Ammon's horn (tissue), 1 donor: Measurements from ENCODE around the gene NAT16.
"Not testable (repeated sequence)": the region's sequence is repeated elsewhere in the genome, so short reads cannot be mapped to it uniquely, and the experiment has no call there.

Source experiments
- DNase-seq: peaks from one replicate; pipeline ENCODE4 v3.0.0-alpha.2; 2016; ENCODE audit warnings: low spot score

The NAT16 gene

GRCh38 chr7:101201695-101202602, 21.9 kb upstream of the NAT16 start:
- DNase-seq: no peak

DNA sequence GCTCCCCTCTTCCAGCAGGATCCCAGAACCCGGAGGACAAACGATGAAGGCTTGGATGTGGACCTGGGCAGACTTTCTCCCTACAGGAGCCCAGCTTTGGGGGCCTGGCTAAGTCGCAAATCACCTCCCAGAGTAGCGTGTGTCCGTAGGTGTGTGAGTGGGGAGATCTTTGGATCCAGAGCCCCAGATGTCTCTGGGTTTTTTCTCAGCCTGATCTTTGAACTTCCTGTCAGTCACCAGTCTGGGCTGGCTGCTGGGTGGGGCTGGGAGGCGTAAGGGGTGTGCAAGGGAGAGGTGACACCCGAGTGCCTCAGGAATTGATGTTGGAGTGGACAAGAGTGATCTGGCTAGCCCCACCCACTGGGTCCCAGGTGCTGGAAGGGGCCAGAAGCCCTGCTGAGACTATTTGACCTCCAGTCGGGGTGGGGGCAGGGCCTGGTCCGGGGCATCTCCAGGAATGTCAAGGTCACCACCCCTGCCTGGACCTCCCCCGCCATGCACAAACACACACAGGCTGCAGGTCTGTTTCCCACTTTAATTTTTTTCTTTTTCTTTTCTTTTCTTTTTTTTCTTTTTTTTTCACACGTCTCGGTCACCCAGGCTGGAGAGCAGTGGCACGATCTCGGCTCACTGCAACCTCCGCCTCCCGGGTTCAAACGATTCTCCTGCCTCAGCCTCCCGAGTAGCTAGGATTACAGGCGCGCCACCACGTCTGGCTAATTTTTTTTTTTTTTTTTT, 20.9 kb upstream of the NAT16 start, which contains the start of gene MOGAT3:
Gene MOGAT3, minus strand, starts transcription at position 175 of the 738 bp plus-strand sequence. CDS start 182 bp downstream, outside the sequence.
- DNase-seq: no peak

GRCh38 chr7:101200504-101200861, 20.4 kb upstream of the NAT16 start:
- DNase-seq: no peak

GRCh38 chr7:101199522-101199921, 19.4 kb upstream of the NAT16 start:
- DNase-seq: not testable (repeated sequence)

DNA sequence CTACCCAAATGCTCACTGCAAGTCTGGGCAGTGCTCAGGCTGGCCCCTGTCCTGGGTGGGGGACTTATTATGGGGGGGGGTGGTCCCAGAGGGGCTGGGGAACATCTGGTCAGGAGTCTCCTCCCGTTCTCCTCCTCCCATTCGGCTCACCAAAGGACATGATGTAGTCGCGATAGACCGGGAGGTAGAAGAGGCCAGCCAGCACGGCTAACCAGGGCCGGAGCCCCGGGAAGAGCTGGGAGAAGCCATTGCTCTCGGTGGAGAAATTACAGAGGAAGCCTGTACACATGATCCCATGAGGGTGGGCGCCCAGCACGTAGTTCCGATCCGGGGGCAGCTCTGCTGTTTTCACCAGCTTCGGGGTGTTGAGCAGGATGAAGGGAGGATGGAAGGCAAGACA, 18.4 kb upstream of the NAT16 start:
- DNase-seq: no peak

DNA sequence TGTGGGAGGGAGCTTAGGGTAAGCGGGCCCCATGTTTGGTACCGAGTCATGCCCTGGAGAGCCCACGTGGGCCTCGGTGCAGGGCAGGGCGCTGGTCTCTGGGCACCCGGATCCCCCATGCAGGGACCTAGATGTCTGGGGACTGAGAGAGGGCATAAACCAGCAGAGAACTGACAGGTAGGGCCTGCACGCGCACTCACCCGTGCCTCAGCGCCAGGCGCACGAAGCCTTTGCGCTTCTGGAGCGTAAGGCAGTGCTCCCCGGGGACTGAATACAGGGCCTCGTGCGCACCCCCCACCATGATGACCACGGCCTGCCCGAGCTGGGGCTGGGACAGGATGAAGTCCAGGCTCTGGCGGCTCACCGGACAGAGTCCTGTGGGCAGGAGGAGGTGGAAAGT, 17.9 kb upstream of the NAT16 start:
- DNase-seq: no peak

DNA sequence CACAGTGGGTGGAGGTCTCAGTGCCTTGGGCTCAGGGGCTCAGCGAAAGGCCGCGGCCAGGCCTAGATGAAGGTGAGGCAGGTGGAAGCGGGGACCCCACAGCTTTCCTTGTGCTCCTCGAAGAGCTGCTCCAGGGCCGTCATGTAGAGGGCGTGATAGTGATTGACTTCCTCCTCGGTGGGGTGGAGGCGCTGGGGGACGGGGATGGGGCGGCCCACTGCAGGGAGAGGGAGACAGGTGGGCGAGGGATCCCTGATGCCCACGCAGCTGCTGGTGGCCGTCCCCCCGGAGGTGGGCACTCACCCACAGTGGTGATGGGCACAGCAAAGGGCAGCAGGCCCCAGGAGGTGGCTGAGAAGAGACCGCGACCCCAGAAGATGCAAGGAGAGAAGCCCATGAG, 15.8 kb upstream of the NAT16 start:
- DNase-seq: no peak

DNA sequence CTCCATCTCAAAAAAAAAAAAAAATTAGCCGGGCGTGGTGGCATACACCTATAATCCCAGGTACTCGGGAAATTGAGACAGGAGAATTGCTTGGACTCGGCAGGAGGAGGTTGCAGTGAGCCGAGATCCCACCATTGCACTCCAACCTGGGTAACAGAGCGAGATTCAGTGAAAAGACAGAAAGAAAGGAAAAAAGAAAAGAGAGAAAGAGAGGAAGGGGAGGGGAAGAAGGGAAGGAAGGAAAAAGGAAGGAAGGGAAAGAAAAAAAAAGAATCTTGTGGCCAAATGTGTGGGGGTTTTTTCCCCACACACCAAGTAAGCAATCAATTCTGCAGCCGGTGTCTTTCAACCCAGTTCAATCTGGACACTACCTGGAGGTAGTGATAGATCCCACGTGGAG, 9.0 kb upstream of the NAT16 start:
- DNase-seq: no peak

DNA sequence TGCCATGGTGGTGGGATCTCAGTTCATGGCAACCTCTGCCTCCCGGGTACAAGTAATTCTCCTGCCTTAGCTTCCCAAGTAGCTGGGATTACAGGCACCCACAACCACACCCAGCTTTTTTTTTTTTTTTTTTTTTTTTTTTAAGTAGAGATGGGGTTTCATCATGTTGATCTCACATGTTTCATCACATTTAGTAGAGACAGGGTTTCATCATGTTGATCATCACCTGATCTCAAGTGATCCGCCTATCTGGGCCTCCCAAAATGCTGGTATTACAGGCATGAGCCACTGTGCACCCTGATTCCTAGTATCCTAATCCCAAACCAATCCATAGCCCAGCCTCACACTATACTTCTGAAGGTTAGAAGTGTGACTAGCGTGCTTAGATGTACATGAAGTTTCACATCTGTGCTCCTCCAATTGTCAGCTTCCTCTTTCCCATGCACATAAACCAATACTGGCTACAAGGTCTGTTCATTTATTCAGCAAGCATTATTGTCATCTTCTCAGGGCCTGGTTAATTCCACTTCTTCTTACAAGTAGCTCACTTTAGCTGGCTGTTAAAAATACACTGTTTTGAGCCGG, 6.8 kb upstream of the NAT16 start:
- DNase-seq: no peak

DNA sequence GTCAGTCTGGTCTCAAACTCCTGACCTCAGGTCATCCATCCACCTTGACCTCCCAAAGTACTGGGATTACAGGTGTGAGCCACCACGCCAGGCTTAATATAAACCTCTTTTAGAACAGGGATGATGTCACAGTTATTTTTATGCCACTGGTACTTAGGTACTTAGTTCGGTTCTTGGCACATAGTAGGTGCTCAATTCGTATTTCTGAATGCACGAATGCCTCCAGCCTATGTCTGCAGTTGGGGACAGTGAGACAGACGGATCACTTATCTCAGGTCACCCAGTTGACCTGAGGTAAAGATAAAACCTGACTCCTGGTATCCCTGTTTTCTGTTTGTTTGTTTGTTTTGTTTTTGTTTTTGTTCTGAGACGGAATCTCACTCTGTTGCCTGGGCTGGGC, 6.1 kb upstream of the NAT16 start:
- no peak for DNase-seq

DNA sequence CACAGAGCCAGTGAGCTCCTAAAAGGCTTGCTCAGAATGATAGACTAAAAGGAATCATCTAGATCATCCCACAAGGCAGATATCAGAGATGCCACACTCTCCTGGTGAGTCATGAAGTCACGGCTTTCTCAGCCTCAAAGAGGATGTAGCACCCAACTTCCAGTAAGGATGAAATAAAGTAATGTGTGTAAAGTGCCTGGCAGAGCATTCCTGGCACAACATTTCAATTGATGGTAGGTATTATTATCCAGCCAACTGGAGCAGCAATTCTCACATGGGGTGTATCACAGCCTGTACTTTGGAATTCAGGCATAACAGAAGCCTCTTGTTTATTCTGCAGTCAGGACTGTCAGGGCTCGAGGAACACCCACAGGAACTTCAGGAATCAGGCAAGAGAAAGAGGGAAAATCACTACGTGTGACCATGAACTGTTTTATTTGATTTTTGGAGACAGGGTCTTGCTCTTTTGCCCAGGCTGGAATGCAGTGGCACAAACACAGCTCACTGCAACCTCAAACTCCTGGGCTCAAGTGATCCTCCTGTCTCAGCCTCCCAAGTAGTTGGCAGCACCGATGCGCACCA, 5.3 kb upstream of the NAT16 start:
- peak; percentile 29 for DNase-seq

DNA sequence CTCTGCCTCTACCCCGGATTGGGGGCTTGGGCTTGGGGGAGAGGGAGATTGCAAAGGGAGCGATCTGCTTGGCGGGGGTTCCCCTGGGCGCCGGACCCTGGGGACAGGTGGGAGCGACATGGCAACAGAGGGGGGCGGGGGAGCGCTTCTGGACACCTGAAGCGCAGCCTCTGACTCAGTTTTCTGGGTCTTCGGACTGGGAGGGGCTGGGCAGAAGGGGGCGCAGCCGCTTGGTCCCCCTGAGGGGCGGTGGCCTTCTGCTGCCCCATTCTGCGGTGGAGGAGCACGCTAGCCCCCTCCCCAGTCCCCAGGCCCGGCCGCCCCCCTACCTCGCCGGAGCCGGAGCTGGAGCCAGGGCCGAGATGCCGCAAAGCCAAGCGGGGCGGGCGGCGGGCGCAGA, 380 bp downstream of the NAT16 start:
- DNase-seq: no peak

DNA sequence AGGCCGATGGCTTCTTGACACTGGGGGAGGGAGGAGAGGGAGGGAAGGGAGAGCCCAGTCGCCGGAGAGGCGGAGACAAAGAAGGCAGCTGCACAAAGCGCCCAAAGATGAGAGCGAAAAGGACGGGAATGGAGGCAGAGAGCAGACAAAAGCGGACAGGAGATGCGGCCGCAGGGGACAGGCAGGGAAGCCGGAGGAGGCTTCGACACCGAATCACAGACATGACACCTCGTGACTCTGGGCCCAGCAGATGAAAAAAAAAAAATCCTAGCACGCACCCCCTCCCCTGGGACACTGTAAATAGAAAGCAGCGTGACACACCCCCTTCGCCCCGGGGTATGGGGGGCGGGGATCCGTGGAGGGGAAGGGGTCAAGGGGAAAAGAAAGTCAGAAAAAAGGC, 976 bp downstream of the NAT16 start:
- DNase-seq: no peak

- DNase-seq: no peak
These were observed 2.4 kb downstream of the NAT16 start for GRCh38 chr7:101177644-101178043.

GRCh38 chr7:101175664-101176063, 4.4 kb downstream of the NAT16 start:
- DNase-seq: no peak

DNA sequence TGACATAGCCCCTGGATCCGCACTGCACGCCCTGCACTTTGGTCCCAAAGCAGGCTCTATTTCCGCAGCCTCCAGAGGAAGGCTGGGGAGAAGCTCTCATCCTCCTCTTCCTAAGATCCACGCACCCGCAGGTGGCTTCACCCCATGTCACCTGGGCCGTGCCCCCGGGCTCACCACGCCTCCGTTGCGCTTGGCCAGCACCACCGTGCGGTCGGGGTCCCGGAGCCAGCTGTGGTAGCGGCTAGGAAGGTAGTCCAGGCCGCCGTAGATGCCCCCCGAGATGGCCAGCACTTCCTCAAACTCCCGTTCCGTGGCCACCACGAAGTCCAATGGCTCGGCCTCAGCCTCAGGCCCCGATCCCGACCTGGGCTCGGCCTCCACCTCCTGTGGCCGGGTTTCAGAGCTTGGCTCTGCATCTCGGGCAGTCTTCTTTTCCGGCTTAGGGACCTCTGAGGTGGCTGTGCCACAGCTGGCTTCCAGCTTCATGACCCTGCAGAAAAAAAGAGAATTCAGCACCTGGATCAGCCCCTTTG, 5.7 kb downstream of the NAT16 start:
- DNase-seq: no peak

DNA sequence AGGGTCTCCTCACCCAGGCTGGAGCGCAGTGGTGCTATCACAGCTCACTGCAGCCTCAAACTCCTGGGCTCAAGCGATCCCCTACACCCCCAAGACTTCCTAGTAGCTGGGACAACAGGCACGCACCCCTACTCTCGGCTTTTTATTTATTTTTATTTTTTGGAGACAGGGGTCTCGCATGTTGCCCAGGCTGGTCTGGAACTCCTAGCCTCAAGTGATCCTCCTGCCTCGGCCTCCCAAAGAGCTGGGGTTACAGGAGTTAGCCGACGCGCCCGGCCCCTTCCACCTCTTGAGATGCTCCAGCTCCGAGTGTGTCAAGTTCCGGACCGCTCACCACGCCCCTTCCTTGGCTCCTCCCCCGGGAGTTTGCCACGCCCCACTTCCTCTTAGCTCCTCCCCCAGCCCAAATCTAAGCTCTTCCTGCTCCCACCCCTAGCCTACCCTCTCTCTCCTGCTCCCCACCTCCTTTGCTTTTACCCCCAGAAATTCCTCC, 6.3 kb downstream of the NAT16 start:
- no peak for DNase-seq

DNA sequence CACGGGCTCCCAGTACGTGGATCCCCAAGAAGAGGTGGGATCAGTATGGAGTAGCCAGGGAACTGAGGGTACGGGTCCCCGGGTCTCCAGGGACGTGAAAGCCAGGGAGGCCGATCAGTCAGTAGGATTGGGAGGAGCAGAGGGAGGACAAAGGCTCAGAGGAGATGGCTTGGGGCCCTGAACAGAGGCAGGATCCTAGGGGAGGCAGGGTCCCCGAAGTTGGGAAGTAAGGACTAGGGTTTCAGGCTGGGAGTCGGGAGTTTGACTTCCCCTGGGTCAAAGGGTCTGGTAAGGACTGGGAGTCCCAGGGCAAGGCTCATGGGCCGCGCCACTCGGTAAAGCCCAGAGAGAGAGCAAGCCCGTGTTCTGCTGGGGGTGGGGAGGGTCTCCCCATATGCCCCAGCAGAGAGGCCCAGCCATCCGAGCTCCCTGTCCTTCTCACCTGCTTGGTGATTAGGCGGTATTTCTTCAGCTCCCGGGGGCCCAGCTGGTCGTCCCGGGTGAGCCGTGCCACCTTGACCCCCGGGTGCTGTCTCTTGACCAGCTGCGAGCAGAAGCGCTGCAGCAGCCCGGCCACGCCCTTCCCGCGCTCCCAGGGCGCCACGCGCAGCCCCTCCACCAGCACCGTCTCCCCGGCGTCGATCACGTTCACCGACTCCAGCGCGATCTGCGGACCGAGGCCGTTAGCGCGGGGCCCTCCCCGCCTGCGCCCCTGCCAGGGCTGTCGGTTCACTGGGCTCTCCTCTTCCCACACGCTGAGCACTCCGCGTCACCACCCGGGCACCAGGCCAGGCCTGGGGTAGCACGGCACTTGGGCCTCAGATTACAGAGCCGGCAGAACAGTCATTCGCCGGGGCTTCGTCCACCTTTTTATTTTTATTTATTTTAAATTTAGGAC, 7.0 kb downstream of the NAT16 start:
- DNase-seq: no peak

- DNase-seq: no peak
These were observed 7.9 kb downstream of the NAT16 start for GRCh38 chr7:101172005-101172853.

GRCh38 chr7:101171442-101171837, 8.7 kb downstream of the NAT16 start:
- no peak for DNase-seq
